ENCODE data around the gene SMIM22.
"Not testable (repeated sequence)": the region's sequence is repeated elsewhere in the genome, so short reads cannot be mapped to it uniquely, and the experiment has no call there.

The SMIM22 gene

GRCh38 chr16:4776141-4776705, 18.9 kb upstream of the SMIM22 start:
- ChIA-PET CTCF (no interaction called here), POLR2A (no interaction called here)
- DNase-seq (ENCODE audit: extremely low spot score): no peak
- TF ChIP-seq SUZ12 (IDR thresholded peaks at IDR 0.05): no peak
- TF ChIP-seq FOXK2 (IDR thresholded peaks at IDR 0.05): no peak
- TF ChIP-seq PKNOX1 (IDR thresholded peaks at IDR 0.05): no peak
- no peak for TF ChIP-seq ARNT (IDR thresholded peaks at IDR 0.05)
- no peak for TF ChIP-seq L3MBTL2 (conservative IDR thresholded peaks at IDR 0.05)
- no peak for TF ChIP-seq SP1 (IDR thresholded peaks at IDR 0.05)
- TF ChIP-seq LEF1 (IDR thresholded peaks at IDR 0.05; ENCODE audit: borderline replicate concordance): no peak
- no peak for TF ChIP-seq HDGF (IDR thresholded peaks at IDR 0.05; ENCODE audit: borderline replicate concordance)
- TF ChIP-seq ELF4 (IDR thresholded peaks at IDR 0.05): no peak
- TF ChIP-seq NFRKB (IDR thresholded peaks at IDR 0.05): no peak
- TF ChIP-seq CTBP1 (IDR thresholded peaks at IDR 0.05; ENCODE audit: borderline replicate concordance): no peak

- POLR2A ChIA-PET: no interaction called here
- TF ChIP-seq LEF1 (IDR thresholded peaks at IDR 0.05; ENCODE audit: borderline replicate concordance): no peak
- no peak for TF ChIP-seq ELF4 (IDR thresholded peaks at IDR 0.05)
- TF ChIP-seq SUZ12 (IDR thresholded peaks at IDR 0.05): no peak
- TF ChIP-seq FOXM1 (IDR thresholded peaks at IDR 0.05; ENCODE audit: borderline replicate concordance): no peak
- no peak for TF ChIP-seq ZNF384 (IDR thresholded peaks at IDR 0.05)
- no peak for TF ChIP-seq CTBP1 (IDR thresholded peaks at IDR 0.05; ENCODE audit: borderline replicate concordance)
- TF ChIP-seq FOXK2 (IDR thresholded peaks at IDR 0.05): no peak
- TF ChIP-seq TARDBP (IDR thresholded peaks at IDR 0.05): no peak
- no peak for TF ChIP-seq FOXA1 (IDR thresholded peaks at IDR 0.05)
- TF ChIP-seq ARNT (IDR thresholded peaks at IDR 0.05): no peak
- no peak for TF ChIP-seq SP1 (IDR thresholded peaks at IDR 0.05)
- TF ChIP-seq PKNOX1 (IDR thresholded peaks at IDR 0.05): no peak
- no peak for TF ChIP-seq L3MBTL2 (conservative IDR thresholded peaks at IDR 0.05)
- no peak for TF ChIP-seq HDGF (IDR thresholded peaks at IDR 0.05; ENCODE audit: borderline replicate concordance)
- TF ChIP-seq BHLHE40 (IDR thresholded peaks at IDR 0.05; ENCODE audit: borderline replicate concordance): no peak
- no peak for TF ChIP-seq NFRKB (IDR thresholded peaks at IDR 0.05)
- CTCF ChIA-PET: interaction anchor here (0.6 kb wide), 1 partner anchor 14 kb away, joined by 7 read pairs; no protein-coding TSS in a partner anchor
- DNase-seq (ENCODE audit: extremely low spot score): no peak
Measured at GRCh38 chr16:4777339-4778049, 17.7 kb upstream of the SMIM22 start.

- no peak for DNase-seq (ENCODE audit: extremely low spot score)
- TF ChIP-seq NFRKB (IDR thresholded peaks at IDR 0.05) (no peak), ELF4 (IDR thresholded peaks at IDR 0.05) (no peak)
- CTCF ChIA-PET: no interaction called here
- POLR2A ChIA-PET: no interaction called here
Measured at GRCh38 chr16:4778050-4778392, 17.1 kb upstream of the SMIM22 start.

GRCh38 chr16:4780235-4780634, 14.9 kb upstream of the SMIM22 start:
- POLR2A ChIA-PET: interaction anchor here (1.4 to 2.5 kb wide), 2 partner anchors 12 to 22 kb away, joined by 3 to 12 read pairs; partner anchors contain the start of gene ROGDI
- DNase-seq (ENCODE audit: extremely low spot score): no peak
- TF ChIP-seq NFRKB (IDR thresholded peaks at IDR 0.05) (no peak), PKNOX1 (IDR thresholded peaks at IDR 0.05) (peak; percentile 15; the same call in 1 of the 2 replicates)
- CTCF ChIA-PET: interaction anchor here (0.7 kb wide), 1 partner anchor 143 kb away, joined by 3 read pairs; no protein-coding TSS in a partner anchor

- POLR2A ChIA-PET: no interaction called here
- no peak for DNase-seq (ENCODE audit: extremely low spot score)
- CTCF ChIA-PET: interaction anchor here (0.9 kb wide), 1 partner anchor 165 kb away, joined by 3 read pairs; no protein-coding TSS in a partner anchor
- TF ChIP-seq CTBP1 (IDR thresholded peaks at IDR 0.05; ENCODE audit: borderline replicate concordance): no peak
- TF ChIP-seq L3MBTL2 (conservative IDR thresholded peaks at IDR 0.05): no peak
- no peak for TF ChIP-seq ZNF384 (IDR thresholded peaks at IDR 0.05)
- no peak for TF ChIP-seq TARDBP (IDR thresholded peaks at IDR 0.05)
Measured at GRCh38 chr16:4783251-4783950, 11.8 kb upstream of the SMIM22 start.

GRCh38 chr16:4783951-4784336, 11.2 kb upstream of the SMIM22 start:
- CTCF ChIA-PET: no interaction called here
- POLR2A ChIA-PET: no interaction called here
- DNase-seq (ENCODE audit: extremely low spot score): no peak
- TF ChIP-seq ARNT (IDR thresholded peaks at IDR 0.05): no peak
- no peak for TF ChIP-seq HDGF (IDR thresholded peaks at IDR 0.05; ENCODE audit: borderline replicate concordance)
- no peak for TF ChIP-seq L3MBTL2 (conservative IDR thresholded peaks at IDR 0.05)

- DNase-seq (ENCODE audit: extremely low spot score); CTCF ChIA-PET; POLR2A ChIA-PET: not testable (repeated sequence)
Measured at GRCh38 chr16:4784444-4784987, 10.7 kb upstream of the SMIM22 start.
